ENCODE results near the gene OR6C65.
"Not testable (repeated sequence)": the region's sequence is repeated elsewhere in the genome, so short reads cannot be mapped to it uniquely, and the experiment has no call there.

Gene OR6C65

GRCh38 chr12:55400229-55400628 is at the start of gene OR6C65:
TSS of gene OR6C65 (plus strand) at chr12:55400529. CDS start at chr12:55400529, 0 bp downstream.
- Histone ChIP-seq H3K9me3 (ENCODE audit: severe bottlenecking) (no peaks in the 10 kb centered on the region), H3K27ac (no peak within 1 kb of the TSS), H3K27me3 (ENCODE audit: insufficient read depth, low read depth, severe bottlenecking) (peaks cover 24% of the 10 kb centered on the region), H3K36me3 (no peaks in the 10 kb centered on the region), H3K4me3 (ENCODE audit: low read depth, low read length) (no peak within 1 kb of the TSS)
- no peak for DNase-seq
- no peak for TF ChIP-seq CTCF (IDR thresholded peaks at IDR 0.05; ENCODE audit: low read depth, low read length)

- not testable (repeated sequence) for H3K36me3 ChIP-seq; H3K27ac ChIP-seq; H3K4me3 ChIP-seq (ENCODE audit: low read depth, low read length); DNase-seq; H3K9me3 ChIP-seq (ENCODE audit: severe bottlenecking)
- peaks cover 36% of the 10 kb centered on the region for H3K27me3 ChIP-seq (ENCODE audit: insufficient read depth, low read depth, severe bottlenecking)
These were observed 45.0 kb upstream of the OR6C65 start for GRCh38 chr12:55355338-55355737.

GRCh38 chr12:55362675-55363074 is 37.7 kb upstream of the OR6C65 start, which contains the start of gene OR6C75:
TSS of gene OR6C75 (plus strand) at chr12:55362975. CDS start at chr12:55365111, 2,136 bp downstream.
- Histone ChIP-seq H3K9me3 (ENCODE audit: severe bottlenecking) (no peaks in the 10 kb centered on the region), H3K4me3 (ENCODE audit: low read depth, low read length) (no peak within 1 kb of the TSS), H3K27ac (no peak within 1 kb of the TSS), H3K36me3 (no peaks in the 10 kb centered on the region), H3K27me3 (ENCODE audit: insufficient read depth, low read depth, severe bottlenecking) (peaks cover 29% of the 10 kb centered on the region)
- DNase-seq: no peak
- TF ChIP-seq CTCF (IDR thresholded peaks at IDR 0.05; ENCODE audit: low read depth, low read length): no peak

- TF ChIP-seq CTCF (IDR thresholded peaks at IDR 0.05; ENCODE audit: low read depth, low read length): no peak
- Histone ChIP-seq H3K4me3 (ENCODE audit: low read depth, low read length) (no peak overlapping the region), H3K9me3 (ENCODE audit: severe bottlenecking) (no peaks in the 10 kb centered on the region), H3K27me3 (ENCODE audit: insufficient read depth, low read depth, severe bottlenecking) (peaks cover 27% of the 10 kb centered on the region), H3K36me3 (no peaks in the 10 kb centered on the region), H3K27ac (no peak overlapping the region)
- DNase-seq: no peak
These were observed 35.2 kb upstream of the OR6C65 start for GRCh38 chr12:55365086-55365485.

GRCh38 chr12:55372521-55372920 is 27.8 kb upstream of the OR6C65 start:
- Histone ChIP-seq H3K4me3 (ENCODE audit: low read depth, low read length) (no peak overlapping the region), H3K9me3 (ENCODE audit: severe bottlenecking) (no peaks in the 10 kb centered on the region), H3K27me3 (ENCODE audit: insufficient read depth, low read depth, severe bottlenecking) (peaks cover 7% of the 10 kb centered on the region), H3K27ac (no peak overlapping the region), H3K36me3 (no peaks in the 10 kb centered on the region)
- no peak for TF ChIP-seq CTCF (IDR thresholded peaks at IDR 0.05; ENCODE audit: low read depth, low read length)
- DNase-seq: no peak

GRCh38 chr12:55385891-55386290 is 14.4 kb upstream of the OR6C65 start:
- Histone ChIP-seq H3K27me3 (ENCODE audit: insufficient read depth, low read depth, severe bottlenecking) (peaks cover 19% of the 10 kb centered on the region), H3K9me3 (ENCODE audit: severe bottlenecking) (no peaks in the 10 kb centered on the region), H3K4me3 (ENCODE audit: low read depth, low read length) (no peak overlapping the region), H3K36me3 (no peaks in the 10 kb centered on the region), H3K27ac (no peak overlapping the region)
- no peak for DNase-seq
- TF ChIP-seq CTCF (IDR thresholded peaks at IDR 0.05; ENCODE audit: low read depth, low read length): no peak
